ENCODE measurements around the gene MRPS18B.

DNA sequence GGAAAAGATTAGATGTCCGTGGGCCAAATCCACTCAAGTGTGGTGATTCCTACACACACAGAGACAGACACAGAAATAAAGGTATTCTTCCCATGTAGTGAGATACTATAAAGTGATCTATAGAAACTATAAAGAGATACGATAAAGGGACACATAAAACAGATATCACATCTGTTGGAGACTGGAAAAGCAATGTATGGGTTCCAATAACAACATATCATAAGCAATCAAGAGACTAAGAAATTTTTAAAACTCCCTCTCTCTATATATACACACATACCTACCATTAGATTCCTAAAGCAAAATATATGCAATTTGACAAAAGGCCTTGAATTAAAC lies 5.8 kb upstream of the MRPS18B start:
- TF ChIP-seq POLR2A (IDR thresholded peaks at IDR 0.05; ENCODE audit: extremely low read depth, insufficient read length) (peak; percentile 14), MYC (IDR thresholded peaks at IDR 0.05; ENCODE audit: low read depth, low read length) (no peak)
- TF ChIP-seq, protein P1, sequence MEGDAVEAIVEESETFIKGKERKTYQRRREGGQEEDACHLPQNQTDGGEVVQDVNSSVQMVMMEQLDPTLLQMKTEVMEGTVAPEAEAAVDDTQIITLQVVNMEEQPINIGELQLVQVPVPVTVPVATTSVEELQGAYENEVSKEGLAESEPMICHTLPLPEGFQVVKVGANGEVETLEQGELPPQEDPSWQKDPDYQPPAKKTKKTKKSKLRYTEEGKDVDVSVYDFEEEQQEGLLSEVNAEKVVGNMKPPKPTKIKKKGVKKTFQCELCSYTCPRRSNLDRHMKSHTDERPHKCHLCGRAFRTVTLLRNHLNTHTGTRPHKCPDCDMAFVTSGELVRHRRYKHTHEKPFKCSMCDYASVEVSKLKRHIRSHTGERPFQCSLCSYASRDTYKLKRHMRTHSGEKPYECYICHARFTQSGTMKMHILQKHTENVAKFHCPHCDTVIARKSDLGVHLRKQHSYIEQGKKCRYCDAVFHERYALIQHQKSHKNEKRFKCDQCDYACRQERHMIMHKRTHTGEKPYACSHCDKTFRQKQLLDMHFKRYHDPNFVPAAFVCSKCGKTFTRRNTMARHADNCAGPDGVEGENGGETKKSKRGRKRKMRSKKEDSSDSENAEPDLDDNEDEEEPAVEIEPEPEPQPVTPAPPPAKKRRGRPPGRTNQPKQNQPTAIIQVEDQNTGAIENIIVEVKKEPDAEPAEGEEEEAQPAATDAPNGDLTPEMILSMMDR (IDR thresholded peaks at IDR 0.05; ENCODE audit: low read depth, low read length) = no peak
- TF ChIP-seq, protein P2, sequence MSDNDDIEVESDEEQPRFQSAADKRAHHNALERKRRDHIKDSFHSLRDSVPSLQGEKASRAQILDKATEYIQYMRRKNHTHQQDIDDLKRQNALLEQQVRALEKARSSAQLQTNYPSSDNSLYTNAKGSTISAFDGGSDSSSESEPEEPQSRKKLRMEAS (IDR thresholded peaks at IDR 0.05; ENCODE audit: low read depth, low read length) = no peak
